Upper lobe of right lung (tissue), 1 donor: ENCODE results near the gene CA10. TPM values are rescaled to one million over a fixed set of nuclear protein-coding genes. Genes with fewer than 3 reads are reported as not detected.

ENCODE experiments used
- ATAC-seq: fragments of 200-7000 bp; cut with Tn5 transposase; one replicate; pipeline ENCODE4 v1.9.1; 2020; ENCODE audit warnings: mild to moderate bottlenecking, moderate library complexity
- DNase-seq: peaks from one replicate; pipeline ENCODE4 v3.0.0-alpha.2; 2020
- H3K27ac ChIP-seq: fragments of 200-600 bp; one replicate; pipeline ENCODE4 v1.8.0; 2022
- H3K27me3 ChIP-seq: fragments of 200-600 bp; one replicate; pipeline ENCODE4 v1.8.0; 2022; ENCODE audit warnings: mild to moderate bottlenecking
- H3K36me3 ChIP-seq: fragments of 200-600 bp; one replicate; pipeline ENCODE4 v1.8.0; 2022
- H3K4me1 ChIP-seq: fragments of 200-600 bp; one replicate; pipeline ENCODE4 v1.8.0; 2022
- H3K4me3 ChIP-seq: fragments of 200-600 bp; one replicate; pipeline ENCODE4 v1.8.0; 2022; ENCODE audit warnings: mild to moderate bottlenecking
- H3K9me3 ChIP-seq: fragments of 200-600 bp; one replicate; pipeline ENCODE4 v1.8.0; 2022
- CTCF ChIP-seq: fragments of 200-600 bp; IDR thresholded peaks from one replicate; pipeline ENCODE4 v1.8.0; 2022; ENCODE audit warnings: antibody characterized with exemption
- intact Hi-C: fragments of 100-400 bp; cut with DNase I; formaldehyde crosslinking; loops from one replicate; pipeline ENCODE4 v1.11.0; 2022
- total RNA-seq: library from RNA; stranded (reverse); fragmentation: NEBNext Ultra II Directional; extraction: Animal tissue kit (Norgen Biotek cat#: 25700); gene quantifications from one replicate; pipeline ENCODE4 v1.2.1, GENCODE V29; 2021
- donor health status: DM: no; HTN: yes; CAD: no; lungs with severe emphysema.

CA10 gene
- total RNA-seq, 1 donor from 2014 or later, result not detected

- H3K4me3 ChIP-seq, result no peak overlapping the region
- H3K36me3 ChIP-seq, result no peaks in the 10 kb centered on the region
- TF ChIP-seq CTCF, result no peak
- intact Hi-C loops, result no loop called here
- no peaks in the 10 kb centered on the region for H3K4me1 ChIP-seq
- H3K27me3 ChIP-seq, result no peaks in the 10 kb centered on the region
- ATAC-seq, result no peak
- H3K27ac ChIP-seq, result no peak overlapping the region
- no peaks in the 10 kb centered on the region for H3K9me3 ChIP-seq
- DNase-seq, result no peak
Observed at GRCh38 chr17:51827140-51827539, 331.4 kb downstream of the CA10 start.

GRCh38 chr17:51820766-51821165 lies 337.7 kb downstream of the CA10 start:
- no peaks in the 10 kb centered on the region for H3K36me3 ChIP-seq
- no peak for DNase-seq
- intact Hi-C loops, result no loop called here

GRCh38 chr17:51820252-51820651 lies 338.3 kb downstream of the CA10 start:
- ATAC-seq (no peak), DNase-seq (no peak)
- no peak overlapping the region for H3K27ac ChIP-seq
- TF ChIP-seq CTCF, result no peak
- H3K9me3 ChIP-seq, result no peaks in the 10 kb centered on the region
- H3K36me3 ChIP-seq, result no peaks in the 10 kb centered on the region
- H3K4me1 ChIP-seq, result no peaks in the 10 kb centered on the region
- intact Hi-C loops, result no loop called here
- no peaks in the 10 kb centered on the region for H3K27me3 ChIP-seq
- H3K4me3 ChIP-seq, result no peak overlapping the region

More at GRCh38 chr17:51820766-51821165, 337.7 kb downstream of the CA10 start:
- no peaks in the 10 kb centered on the region for H3K9me3 ChIP-seq
- no peak for ATAC-seq
- H3K4me3 ChIP-seq, result no peak overlapping the region
- no peak for TF ChIP-seq CTCF
- no peak overlapping the region for H3K27ac ChIP-seq
- no peaks in the 10 kb centered on the region for H3K4me1 ChIP-seq
- H3K27me3 ChIP-seq, result no peaks in the 10 kb centered on the region

- intact Hi-C loops, result no loop called here
Observed at GRCh38 chr17:51819341-51820219, 338.9 kb downstream of the CA10 start.

GRCh38 chr17:51818777-51819176 lies 339.7 kb downstream of the CA10 start:
- ATAC-seq, result no peak

More at GRCh38 chr17:51819341-51820219, 338.9 kb downstream of the CA10 start:
- Histone ChIP-seq H3K27me3 (no peaks in the 10 kb centered on the region), H3K4me3 (no peak overlapping the region), H3K9me3 (no peaks in the 10 kb centered on the region), H3K27ac (no peak overlapping the region), H3K36me3 (no peaks in the 10 kb centered on the region), H3K4me1 (no peaks in the 10 kb centered on the region)
- TF ChIP-seq CTCF, result no peak
- ATAC-seq (no peak), DNase-seq (no peak)

More at GRCh38 chr17:51818777-51819176, 339.7 kb downstream of the CA10 start:
- no peaks in the 10 kb centered on the region for H3K4me1 ChIP-seq
- no peak overlapping the region for H3K4me3 ChIP-seq
- no peaks in the 10 kb centered on the region for H3K9me3 ChIP-seq
- intact Hi-C loops, result no loop called here
- no peak for TF ChIP-seq CTCF
- H3K27ac ChIP-seq, result no peak overlapping the region
- DNase-seq, result no peak
- H3K27me3 ChIP-seq, result no peaks in the 10 kb centered on the region
- no peaks in the 10 kb centered on the region for H3K36me3 ChIP-seq
